ENCODE measurements around the gene RNF149. TPM values are rescaled to one million over a fixed set of nuclear protein-coding genes. Genes with fewer than 3 reads are reported as not detected.

Gene RNF149
- total RNA-seq, 6 experiments from 2014 or later: 20.3 to 45.4 (median 32.2) TPM

GRCh38 chr2:101339266-101339880, 30.9 kb upstream of the RNF149 start:
- H3K27ac ChIP-seq: no peak overlapping the region
- H3K36me3 ChIP-seq: no peaks in the 10 kb centered on the region
- DNase-seq: no peak
- ATAC-seq: no peak
- TF ChIP-seq CTCF (IDR thresholded peaks at IDR 0.05) (no peak), POLR2A (IDR thresholded peaks at IDR 0.05) (no peak)
- 89% methylated on average over 4 of the region's 4 CpGs for WGBS (ENCODE audit: insufficient coverage, low coverage, low lambda C conversion rate, missing lambda C conversion rate)
- intact Hi-C loops (cut with DNase I): no loop called here
- H3K4me3 ChIP-seq: no peak overlapping the region
- H3K27me3 ChIP-seq: no peaks in the 10 kb centered on the region
- peaks cover 0 to 10% (median 4%) of the 10 kb centered on the region in 4 donors for H3K4me1 ChIP-seq
- no peaks in the 10 kb centered on the region for H3K9me3 ChIP-seq

- TF ChIP-seq POLR2A (IDR thresholded peaks at IDR 0.05): no peak
- no peak for TF ChIP-seq CTCF (IDR thresholded peaks at IDR 0.05)
- Histone ChIP-seq H3K27ac (no peak overlapping the region), H3K36me3 (no peaks in the 10 kb centered on the region), H3K4me3 (no peak overlapping the region), H3K4me1 (peaks cover 0 to 10% (median 4%) of the 10 kb centered on the region in 4 donors), H3K9me3 (no peaks in the 10 kb centered on the region), H3K27me3 (no peaks in the 10 kb centered on the region)
- 40% methylated on average over 2 of the region's 2 CpGs for WGBS (ENCODE audit: insufficient coverage, low coverage, low lambda C conversion rate, missing lambda C conversion rate)
- ATAC-seq (no peak), DNase-seq (no peak)
- intact Hi-C loops (cut with DNase I): no loop called here
Observed at GRCh38 chr2:101337877-101338276, 29.4 kb upstream of the RNF149 start.

- no peak overlapping the region for H3K4me3 ChIP-seq
- ATAC-seq (no peak), DNase-seq (no peak)
- TF ChIP-seq CTCF (IDR thresholded peaks at IDR 0.05) (no peak), POLR2A (IDR thresholded peaks at IDR 0.05) (no peak)
- H3K27ac ChIP-seq: no peak overlapping the region
- 59% methylated on average over 5 of the region's 5 CpGs for WGBS (ENCODE audit: insufficient coverage, low coverage, low lambda C conversion rate, missing lambda C conversion rate)
- no peaks in the 10 kb centered on the region for H3K27me3 ChIP-seq
- no peaks in the 10 kb centered on the region for H3K36me3 ChIP-seq
- no peaks in the 10 kb centered on the region for H3K4me1 ChIP-seq
- intact Hi-C loops (cut with DNase I): no loop called here
- H3K9me3 ChIP-seq: no peaks in the 10 kb centered on the region
Observed at GRCh38 chr2:101332885-101333766, 24.6 kb upstream of the RNF149 start.

GRCh38 chr2:101331202-101331601, 22.7 kb upstream of the RNF149 start:
- ATAC-seq (no peak), DNase-seq (no peak)
- Histone ChIP-seq H3K4me1 (no peaks in the 10 kb centered on the region), H3K36me3 (no peaks in the 10 kb centered on the region), H3K27ac (no peak overlapping the region), H3K4me3 (no peak overlapping the region), H3K27me3 (no peaks in the 10 kb centered on the region), H3K9me3 (no peaks in the 10 kb centered on the region)
- intact Hi-C loops (cut with DNase I): no loop called here
- 88% methylated on average over 2 of the region's 2 CpGs for WGBS (ENCODE audit: insufficient coverage, low coverage, low lambda C conversion rate, missing lambda C conversion rate)
- TF ChIP-seq CTCF (IDR thresholded peaks at IDR 0.05) (no peak), POLR2A (IDR thresholded peaks at IDR 0.05) (no peak)
